Astrocyte (in vitro differentiated cells and primary cell): Measurements from ENCODE around the gene DNAJC22.

ENCODE experiments used
- EZH2 ChIP-seq: IDR thresholded peaks from 2 replicates; pipeline ENCODE4 v1.6.1; 2012; ENCODE audit warnings: mild to moderate bottlenecking, low read length, inconsistent platforms; ENCODE audit not compliant: insufficient read depth
- TF ChIP-seq, protein P1 (sequence below): IDR thresholded peaks from 2 replicates; pipeline ENCODE4 v1.5.1; 2011; ENCODE audit warnings: low read depth, mild to moderate bottlenecking, inconsistent platforms, low read length, moderate library complexity; ENCODE audit not compliant: insufficient read depth

DNA sequence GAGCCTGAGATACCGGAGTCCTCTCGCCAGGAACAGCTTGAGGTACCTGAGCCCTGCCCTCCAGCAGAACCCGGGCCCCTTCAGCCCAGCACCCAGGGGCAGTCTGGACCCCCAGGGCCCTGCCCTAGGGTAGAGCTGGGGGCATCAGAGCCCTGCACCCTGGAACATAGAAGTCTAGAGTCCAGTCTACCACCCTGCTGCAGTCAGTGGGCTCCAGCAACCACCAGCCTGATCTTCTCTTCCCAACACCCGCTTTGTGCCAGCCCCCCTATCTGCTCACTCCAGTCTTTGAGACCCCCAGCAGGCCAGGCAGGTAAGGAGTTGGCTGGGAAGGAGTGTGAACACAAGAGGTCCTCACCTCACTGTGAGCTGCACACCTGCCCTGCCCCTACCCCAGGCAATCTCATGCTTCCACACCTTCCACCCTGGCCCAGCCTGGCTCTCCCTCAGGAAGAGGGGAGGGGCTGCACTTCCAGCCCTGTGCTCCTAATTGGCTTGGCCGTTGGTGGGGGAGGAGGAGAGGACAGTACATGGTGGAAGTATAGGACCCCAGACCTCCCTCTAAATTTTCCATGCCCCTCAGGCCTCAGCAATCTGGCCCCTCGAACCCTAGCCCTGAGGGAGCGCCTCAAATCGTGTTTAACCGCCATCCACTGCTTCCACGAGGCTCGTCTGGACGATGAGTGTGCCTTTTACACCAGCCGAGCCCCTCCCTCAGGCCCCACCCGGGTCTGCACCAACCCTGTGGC, 15.9 kb upstream of the DNAJC22 start:
- TF ChIP-seq EZH2, result no peak
- TF ChIP-seq, protein P1, sequence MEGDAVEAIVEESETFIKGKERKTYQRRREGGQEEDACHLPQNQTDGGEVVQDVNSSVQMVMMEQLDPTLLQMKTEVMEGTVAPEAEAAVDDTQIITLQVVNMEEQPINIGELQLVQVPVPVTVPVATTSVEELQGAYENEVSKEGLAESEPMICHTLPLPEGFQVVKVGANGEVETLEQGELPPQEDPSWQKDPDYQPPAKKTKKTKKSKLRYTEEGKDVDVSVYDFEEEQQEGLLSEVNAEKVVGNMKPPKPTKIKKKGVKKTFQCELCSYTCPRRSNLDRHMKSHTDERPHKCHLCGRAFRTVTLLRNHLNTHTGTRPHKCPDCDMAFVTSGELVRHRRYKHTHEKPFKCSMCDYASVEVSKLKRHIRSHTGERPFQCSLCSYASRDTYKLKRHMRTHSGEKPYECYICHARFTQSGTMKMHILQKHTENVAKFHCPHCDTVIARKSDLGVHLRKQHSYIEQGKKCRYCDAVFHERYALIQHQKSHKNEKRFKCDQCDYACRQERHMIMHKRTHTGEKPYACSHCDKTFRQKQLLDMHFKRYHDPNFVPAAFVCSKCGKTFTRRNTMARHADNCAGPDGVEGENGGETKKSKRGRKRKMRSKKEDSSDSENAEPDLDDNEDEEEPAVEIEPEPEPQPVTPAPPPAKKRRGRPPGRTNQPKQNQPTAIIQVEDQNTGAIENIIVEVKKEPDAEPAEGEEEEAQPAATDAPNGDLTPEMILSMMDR, result no peak
